WERI-Rb-1 (cell line): ENCODE data around the gene ADCY10.

Experiments
- DNase-seq: peaks from one replicate; pipeline ENCODE4 v3.0.0-alpha.2; 2020
- H3K27ac ChIP-seq: fragments of 250-450 bp; sonication (Bioruptor Pico); 2 replicates; pipeline ENCODE4 v1.5.1; 2020; ENCODE audit warnings: mild to moderate bottlenecking, moderate library complexity
- H3K27me3 ChIP-seq: fragments of 250-450 bp; sonication (Bioruptor Pico); 2 replicates; pipeline ENCODE4 v1.5.1; 2021; ENCODE audit warnings: mild to moderate bottlenecking, low read depth, moderate library complexity; ENCODE audit not compliant: insufficient read depth, severe bottlenecking
- H3K36me3 ChIP-seq: fragments of 250-450 bp; sonication (Bioruptor Pico); 2 replicates; pipeline ENCODE4 v1.5.1; 2020; ENCODE audit warnings: mild to moderate bottlenecking, moderate library complexity
- H3K4me3 ChIP-seq: 2 replicates; pipeline ENCODE4 v1.5.1; 2011; ENCODE audit warnings: low read depth, mild to moderate bottlenecking, control low read depth, low read length
- H3K9me3 ChIP-seq: fragments of 250-450 bp; sonication (Bioruptor Pico); 2 replicates; pipeline ENCODE4 v1.5.1; 2021; ENCODE audit warnings: mild to moderate bottlenecking, moderate library complexity; ENCODE audit not compliant: severe bottlenecking
- TF ChIP-seq, protein P1 (sequence below): IDR thresholded peaks from 2 replicates; pipeline ENCODE4 v1.5.1; 2011; ENCODE audit warnings: low read depth, mild to moderate bottlenecking, control low read depth, inconsistent platforms, low read length

Gene ADCY10

GRCh38 chr1:167860231-167860923, 53.6 kb downstream of the ADCY10 start:
- TF ChIP-seq, protein P1, sequence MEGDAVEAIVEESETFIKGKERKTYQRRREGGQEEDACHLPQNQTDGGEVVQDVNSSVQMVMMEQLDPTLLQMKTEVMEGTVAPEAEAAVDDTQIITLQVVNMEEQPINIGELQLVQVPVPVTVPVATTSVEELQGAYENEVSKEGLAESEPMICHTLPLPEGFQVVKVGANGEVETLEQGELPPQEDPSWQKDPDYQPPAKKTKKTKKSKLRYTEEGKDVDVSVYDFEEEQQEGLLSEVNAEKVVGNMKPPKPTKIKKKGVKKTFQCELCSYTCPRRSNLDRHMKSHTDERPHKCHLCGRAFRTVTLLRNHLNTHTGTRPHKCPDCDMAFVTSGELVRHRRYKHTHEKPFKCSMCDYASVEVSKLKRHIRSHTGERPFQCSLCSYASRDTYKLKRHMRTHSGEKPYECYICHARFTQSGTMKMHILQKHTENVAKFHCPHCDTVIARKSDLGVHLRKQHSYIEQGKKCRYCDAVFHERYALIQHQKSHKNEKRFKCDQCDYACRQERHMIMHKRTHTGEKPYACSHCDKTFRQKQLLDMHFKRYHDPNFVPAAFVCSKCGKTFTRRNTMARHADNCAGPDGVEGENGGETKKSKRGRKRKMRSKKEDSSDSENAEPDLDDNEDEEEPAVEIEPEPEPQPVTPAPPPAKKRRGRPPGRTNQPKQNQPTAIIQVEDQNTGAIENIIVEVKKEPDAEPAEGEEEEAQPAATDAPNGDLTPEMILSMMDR: no peak
- H3K4me3 ChIP-seq: no peak overlapping the region
- no peak for DNase-seq

GRCh38 chr1:167856711-167857418, 57.1 kb downstream of the ADCY10 start:
- no peak overlapping the region for H3K4me3 ChIP-seq
- DNase-seq: no peak
- no peaks in the 10 kb centered on the region for H3K27me3 ChIP-seq
- H3K27ac ChIP-seq: no peak overlapping the region
- H3K36me3 ChIP-seq: no peaks in the 10 kb centered on the region
- TF ChIP-seq, protein P1: no peak
- H3K9me3 ChIP-seq: no peaks in the 10 kb centered on the region

More at GRCh38 chr1:167860231-167860923, 53.6 kb downstream of the ADCY10 start:
- H3K36me3 ChIP-seq: no peaks in the 10 kb centered on the region
- no peaks in the 10 kb centered on the region for H3K27me3 ChIP-seq
- H3K27ac ChIP-seq: no peak overlapping the region
- no peaks in the 10 kb centered on the region for H3K9me3 ChIP-seq

DNA sequence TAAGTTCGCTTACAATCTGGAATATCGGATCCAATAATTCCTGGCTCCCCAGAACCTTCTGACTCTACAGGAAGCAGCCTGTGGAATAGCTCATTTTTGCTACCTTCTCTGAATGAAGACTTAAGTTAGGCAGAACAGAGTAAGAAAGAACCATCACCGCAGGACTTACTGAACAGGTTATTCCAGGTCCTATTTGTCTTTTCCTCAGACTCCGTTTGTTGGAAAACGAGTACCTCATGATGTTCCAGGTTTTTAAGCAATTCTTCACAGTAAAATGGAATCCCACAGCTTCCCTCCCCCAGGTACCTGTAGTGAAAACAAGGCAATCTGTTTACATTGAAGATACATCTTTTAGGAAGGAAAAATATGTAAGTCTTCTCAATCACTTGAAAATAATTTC, 59.8 kb downstream of the ADCY10 start:
- Histone ChIP-seq H3K4me3 (no peak overlapping the region), H3K9me3 (no peaks in the 10 kb centered on the region), H3K27ac (no peak overlapping the region), H3K36me3 (no peaks in the 10 kb centered on the region), H3K27me3 (no peaks in the 10 kb centered on the region)
- TF ChIP-seq, protein P1: no peak
- no peak for DNase-seq

GRCh38 chr1:167849666-167850065, 64.3 kb downstream of the ADCY10 start:
- Histone ChIP-seq H3K4me3 (no peak overlapping the region), H3K27ac (no peak overlapping the region), H3K9me3 (no peaks in the 10 kb centered on the region), H3K36me3 (no peaks in the 10 kb centered on the region), H3K27me3 (no peaks in the 10 kb centered on the region)
- TF ChIP-seq, protein P1: no peak
- DNase-seq: no peak

GRCh38 chr1:167842872-167843271, 71.1 kb downstream of the ADCY10 start:
- no peak for DNase-seq
- H3K9me3 ChIP-seq: no peaks in the 10 kb centered on the region
- TF ChIP-seq, protein P1: no peak
- H3K27ac ChIP-seq: no peak overlapping the region
- no peak overlapping the region for H3K4me3 ChIP-seq
- H3K36me3 ChIP-seq: no peaks in the 10 kb centered on the region
- no peaks in the 10 kb centered on the region for H3K27me3 ChIP-seq
